ENCODE results near the gene MPEG1. TPM values are rescaled to one million over a fixed set of nuclear protein-coding genes. Genes with fewer than 3 reads are reported as not detected.

The MPEG1 gene
- total RNA-seq, 1 experiment from 2014 or later: not detected

GRCh38 chr11:59224351-59224928 lies 11.7 kb upstream of the MPEG1 start:
- BruUV-seq (replicated peaks): no TSS peak
- POLR2A ChIA-PET (ENCODE audit: unreplicated experiment): no interaction called here

GRCh38 chr11:59223611-59224010 lies 10.9 kb upstream of the MPEG1 start:
- H3K4me3 ChIP-seq (ENCODE audit: low read length): no peak overlapping the region
- H3K4me1 ChIP-seq (ENCODE audit: insufficient read depth, low read length): peaks cover 32% of the 10 kb centered on the region
- no TSS peak for BruUV-seq (replicated peaks)
- POLR2A ChIA-PET (ENCODE audit: unreplicated experiment): no interaction called here
- ATAC-seq (no peak), DNase-seq (no peak)
- H3K9me3 ChIP-seq (ENCODE audit: low read length): no peaks in the 10 kb centered on the region
- H3K36me3 ChIP-seq (ENCODE audit: low read depth, low read length): no peaks in the 10 kb centered on the region
- no peaks in the 10 kb centered on the region for H3K27me3 ChIP-seq (ENCODE audit: low read length)
- H3F3A ChIP-seq (ENCODE audit: low read length, unreplicated experiment): no peaks in the 10 kb centered on the region
- CTCF ChIA-PET: no interaction called here
- no peaks in the 10 kb centered on the region for H4K20me1 ChIP-seq (ENCODE audit: low read length)
- no peak overlapping the region for H2AFZ ChIP-seq (ENCODE audit: low read length)
- no peak overlapping the region for H3K9ac ChIP-seq (ENCODE audit: low read length)
- TF ChIP-seq EZH2phosphoT487 (IDR thresholded peaks at IDR 0.05; ENCODE audit: borderline replicate concordance, low read length) (no peak), EZH2 (IDR thresholded peaks at IDR 0.05; ENCODE audit: low read length, unreplicated experiment) (no peak)
- TF ChIP-seq, protein P1, sequence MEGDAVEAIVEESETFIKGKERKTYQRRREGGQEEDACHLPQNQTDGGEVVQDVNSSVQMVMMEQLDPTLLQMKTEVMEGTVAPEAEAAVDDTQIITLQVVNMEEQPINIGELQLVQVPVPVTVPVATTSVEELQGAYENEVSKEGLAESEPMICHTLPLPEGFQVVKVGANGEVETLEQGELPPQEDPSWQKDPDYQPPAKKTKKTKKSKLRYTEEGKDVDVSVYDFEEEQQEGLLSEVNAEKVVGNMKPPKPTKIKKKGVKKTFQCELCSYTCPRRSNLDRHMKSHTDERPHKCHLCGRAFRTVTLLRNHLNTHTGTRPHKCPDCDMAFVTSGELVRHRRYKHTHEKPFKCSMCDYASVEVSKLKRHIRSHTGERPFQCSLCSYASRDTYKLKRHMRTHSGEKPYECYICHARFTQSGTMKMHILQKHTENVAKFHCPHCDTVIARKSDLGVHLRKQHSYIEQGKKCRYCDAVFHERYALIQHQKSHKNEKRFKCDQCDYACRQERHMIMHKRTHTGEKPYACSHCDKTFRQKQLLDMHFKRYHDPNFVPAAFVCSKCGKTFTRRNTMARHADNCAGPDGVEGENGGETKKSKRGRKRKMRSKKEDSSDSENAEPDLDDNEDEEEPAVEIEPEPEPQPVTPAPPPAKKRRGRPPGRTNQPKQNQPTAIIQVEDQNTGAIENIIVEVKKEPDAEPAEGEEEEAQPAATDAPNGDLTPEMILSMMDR (conservative IDR thresholded peaks at IDR 0.05; ENCODE audit: low read depth, low read length): no peak
- H3K79me2 ChIP-seq (ENCODE audit: low read length): no peaks in the 10 kb centered on the region
- intact Hi-C loops (cut with micrococcal nuclease): no loop called here
- no peak overlapping the region for H3K4me2 ChIP-seq (ENCODE audit: low read length)
- no peak overlapping the region for H3K27ac ChIP-seq (ENCODE audit: low read length)
- H3K9me2 ChIP-seq (replicated peaks; ENCODE audit: low read length): no peaks in the 10 kb centered on the region

More at GRCh38 chr11:59224351-59224928, 11.7 kb upstream of the MPEG1 start:
- H3K27me3 ChIP-seq (ENCODE audit: low read length): no peaks in the 10 kb centered on the region
- CTCF ChIA-PET: no interaction called here
- no peak overlapping the region for H3K9ac ChIP-seq (ENCODE audit: low read length)
- peak overlapping the region; percentile 40 for H3K4me2 ChIP-seq (ENCODE audit: low read length)
- H3K36me3 ChIP-seq (ENCODE audit: low read depth, low read length): no peaks in the 10 kb centered on the region
- peak; percentile 42 for DNase-seq
- no peak for ATAC-seq
- no peaks in the 10 kb centered on the region for H3K9me3 ChIP-seq (ENCODE audit: low read length)
- no peak overlapping the region for H3K27ac ChIP-seq (ENCODE audit: low read length)
- no peaks in the 10 kb centered on the region for H3K79me2 ChIP-seq (ENCODE audit: low read length)
- no peaks in the 10 kb centered on the region for H3F3A ChIP-seq (ENCODE audit: low read length, unreplicated experiment)
- intact Hi-C loops (cut with micrococcal nuclease): no loop called here
- no peaks in the 10 kb centered on the region for H4K20me1 ChIP-seq (ENCODE audit: low read length)
- H3K9me2 ChIP-seq (replicated peaks; ENCODE audit: low read length): no peaks in the 10 kb centered on the region
- H2AFZ ChIP-seq (ENCODE audit: low read length): peak overlapping the region; percentile 28; the same call in 1 of the 2 replicates
- peaks cover 32% of the 10 kb centered on the region for H3K4me1 ChIP-seq (ENCODE audit: insufficient read depth, low read length)
- H3K4me3 ChIP-seq (ENCODE audit: low read length): no peak overlapping the region
- TF ChIP-seq EZH2phosphoT487 (IDR thresholded peaks at IDR 0.05; ENCODE audit: borderline replicate concordance, low read length) (no peak), EZH2 (IDR thresholded peaks at IDR 0.05; ENCODE audit: low read length, unreplicated experiment) (no peak)
- TF ChIP-seq, protein P1 (conservative IDR thresholded peaks at IDR 0.05; ENCODE audit: low read depth, low read length): no peak

GRCh38 chr11:59223177-59223576 lies 10.4 kb upstream of the MPEG1 start:
- Histone ChIP-seq H3K9ac (ENCODE audit: low read length) (no peak overlapping the region), H3K36me3 (ENCODE audit: low read depth, low read length) (no peaks in the 10 kb centered on the region), H3K27ac (ENCODE audit: low read length) (no peak overlapping the region), H3K4me3 (ENCODE audit: low read length) (no peak overlapping the region), H2AFZ (ENCODE audit: low read length) (no peak overlapping the region), H3K9me3 (ENCODE audit: low read length) (no peaks in the 10 kb centered on the region), H4K20me1 (ENCODE audit: low read length) (no peaks in the 10 kb centered on the region), H3K4me1 (ENCODE audit: insufficient read depth, low read length) (peaks cover 32% of the 10 kb centered on the region), H3K79me2 (ENCODE audit: low read length) (no peaks in the 10 kb centered on the region), H3K27me3 (ENCODE audit: low read length) (no peaks in the 10 kb centered on the region), H3K9me2 (replicated peaks; ENCODE audit: low read length) (no peaks in the 10 kb centered on the region), H3F3A (ENCODE audit: low read length, unreplicated experiment) (no peaks in the 10 kb centered on the region), H3K4me2 (ENCODE audit: low read length) (no peak overlapping the region)
- ChIA-PET CTCF (no interaction called here), POLR2A (ENCODE audit: unreplicated experiment) (no interaction called here)
- no peak for ATAC-seq
- intact Hi-C loops (cut with micrococcal nuclease): no loop called here
- DNase-seq: no peak
- TF ChIP-seq EZH2 (IDR thresholded peaks at IDR 0.05; ENCODE audit: low read length, unreplicated experiment) (no peak), EZH2phosphoT487 (IDR thresholded peaks at IDR 0.05; ENCODE audit: borderline replicate concordance, low read length) (no peak)
- TF ChIP-seq, protein P1 (conservative IDR thresholded peaks at IDR 0.05; ENCODE audit: low read depth, low read length): no peak
- no TSS peak for BruUV-seq (replicated peaks)

All from PC-3 (cell line).